ENCODE results near the gene NEDD4L.

NEDD4L gene

GRCh38 chr18:58394046-58394445 lies 350.0 kb downstream of the NEDD4L start:
- no peak overlapping the region for H3K4me3 ChIP-seq (ENCODE audit: low read depth, low read length)
- TF ChIP-seq MAX (IDR thresholded peaks at IDR 0.05; ENCODE audit: low read depth, low read length) (no peak), POLR2A (IDR thresholded peaks at IDR 0.05; ENCODE audit: extremely low read depth, insufficient read length) (no peak), CTCF (IDR thresholded peaks at IDR 0.05; ENCODE audit: low read depth, low read length) (no peak), MYC (IDR thresholded peaks at IDR 0.05; ENCODE audit: low read depth, low read length) (no peak)
- no peak for DNase-seq (ENCODE audit: low read depth)

DNA sequence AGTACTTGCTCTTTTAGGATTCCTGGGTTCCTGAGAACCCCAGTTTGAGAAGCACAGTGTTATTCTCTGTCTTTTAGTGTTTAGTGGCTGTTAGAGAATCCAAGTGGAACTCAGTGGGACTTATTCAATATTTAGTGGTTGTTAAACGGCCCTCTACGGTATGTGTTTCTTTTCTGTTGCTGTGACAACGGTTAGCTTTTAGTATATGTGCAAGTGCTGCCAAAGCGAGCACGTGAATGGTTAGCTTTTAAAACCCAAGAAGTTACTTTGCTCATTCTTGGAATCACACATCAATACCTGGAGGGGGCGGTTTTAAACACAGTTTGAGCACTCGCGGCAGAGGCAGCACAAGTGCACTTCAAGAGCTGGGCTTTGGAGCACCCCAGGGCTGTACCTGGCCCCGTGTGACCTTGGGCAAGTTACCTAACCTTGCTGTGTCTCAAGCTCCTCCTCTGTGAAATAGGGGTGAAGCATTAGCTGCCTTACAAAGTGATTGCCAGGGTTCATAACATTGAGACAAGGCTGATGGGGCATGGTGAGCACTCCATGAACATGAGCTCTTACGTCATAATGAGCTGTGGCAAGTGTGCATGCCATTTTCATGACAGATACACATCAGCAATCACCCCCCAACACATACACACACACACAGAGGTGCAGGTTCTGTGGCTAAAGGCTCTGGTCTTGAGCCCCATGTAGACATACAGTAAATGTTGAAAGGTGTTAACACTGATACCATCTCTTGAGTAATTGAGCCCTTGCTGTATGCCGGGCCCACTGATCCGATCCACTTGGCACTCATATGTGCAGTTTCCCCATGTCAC lies 350.8 kb downstream of the NEDD4L start:
- H3K4me3 ChIP-seq (ENCODE audit: low read depth, low read length), result no peak overlapping the region
- DNase-seq (ENCODE audit: low read depth), result no peak
- TF ChIP-seq POLR2A (IDR thresholded peaks at IDR 0.05; ENCODE audit: extremely low read depth, insufficient read length), result no peak
- TF ChIP-seq MAX (IDR thresholded peaks at IDR 0.05; ENCODE audit: low read depth, low read length), result no peak
- TF ChIP-seq CTCF (IDR thresholded peaks at IDR 0.05; ENCODE audit: low read depth, low read length), result no peak
- no peak for TF ChIP-seq MYC (IDR thresholded peaks at IDR 0.05; ENCODE audit: low read depth, low read length)

DNA sequence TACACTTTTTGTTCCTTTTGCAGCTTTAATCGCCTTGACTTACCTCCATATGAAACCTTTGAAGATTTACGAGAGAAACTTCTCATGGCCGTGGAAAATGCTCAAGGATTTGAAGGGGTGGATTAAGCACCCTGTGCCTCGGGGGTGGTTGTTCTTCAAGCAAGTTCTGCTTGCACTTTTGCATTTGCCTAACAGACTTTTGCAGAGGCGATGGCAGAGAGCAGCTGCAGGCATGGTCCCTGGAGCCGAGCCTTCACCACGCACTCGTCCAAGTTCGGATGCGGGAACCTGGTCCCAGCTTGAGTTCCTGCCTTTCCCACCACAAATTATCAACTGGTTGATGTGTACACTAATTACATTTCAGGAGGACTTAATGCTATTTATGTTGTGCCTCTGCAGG lies 352.1 kb downstream of the NEDD4L start:
- TF ChIP-seq MYC (IDR thresholded peaks at IDR 0.05; ENCODE audit: low read depth, low read length), result no peak
- TF ChIP-seq POLR2A (IDR thresholded peaks at IDR 0.05; ENCODE audit: extremely low read depth, insufficient read length), result no peak
- no peak for TF ChIP-seq CTCF (IDR thresholded peaks at IDR 0.05; ENCODE audit: low read depth, low read length)
- TF ChIP-seq MAX (IDR thresholded peaks at IDR 0.05; ENCODE audit: low read depth, low read length), result no peak
- DNase-seq (ENCODE audit: low read depth), result no peak
- no peak overlapping the region for H3K4me3 ChIP-seq (ENCODE audit: low read depth, low read length)

GRCh38 chr18:58396966-58397365 lies 352.9 kb downstream of the NEDD4L start:
- TF ChIP-seq POLR2A (IDR thresholded peaks at IDR 0.05; ENCODE audit: extremely low read depth, insufficient read length), result no peak
- TF ChIP-seq MYC (IDR thresholded peaks at IDR 0.05; ENCODE audit: low read depth, low read length), result no peak
- no peak for TF ChIP-seq MAX (IDR thresholded peaks at IDR 0.05; ENCODE audit: low read depth, low read length)
- no peak for TF ChIP-seq CTCF (IDR thresholded peaks at IDR 0.05; ENCODE audit: low read depth, low read length)
- no peak overlapping the region for H3K4me3 ChIP-seq (ENCODE audit: low read depth, low read length)
- DNase-seq (ENCODE audit: low read depth), result no peak

DNA sequence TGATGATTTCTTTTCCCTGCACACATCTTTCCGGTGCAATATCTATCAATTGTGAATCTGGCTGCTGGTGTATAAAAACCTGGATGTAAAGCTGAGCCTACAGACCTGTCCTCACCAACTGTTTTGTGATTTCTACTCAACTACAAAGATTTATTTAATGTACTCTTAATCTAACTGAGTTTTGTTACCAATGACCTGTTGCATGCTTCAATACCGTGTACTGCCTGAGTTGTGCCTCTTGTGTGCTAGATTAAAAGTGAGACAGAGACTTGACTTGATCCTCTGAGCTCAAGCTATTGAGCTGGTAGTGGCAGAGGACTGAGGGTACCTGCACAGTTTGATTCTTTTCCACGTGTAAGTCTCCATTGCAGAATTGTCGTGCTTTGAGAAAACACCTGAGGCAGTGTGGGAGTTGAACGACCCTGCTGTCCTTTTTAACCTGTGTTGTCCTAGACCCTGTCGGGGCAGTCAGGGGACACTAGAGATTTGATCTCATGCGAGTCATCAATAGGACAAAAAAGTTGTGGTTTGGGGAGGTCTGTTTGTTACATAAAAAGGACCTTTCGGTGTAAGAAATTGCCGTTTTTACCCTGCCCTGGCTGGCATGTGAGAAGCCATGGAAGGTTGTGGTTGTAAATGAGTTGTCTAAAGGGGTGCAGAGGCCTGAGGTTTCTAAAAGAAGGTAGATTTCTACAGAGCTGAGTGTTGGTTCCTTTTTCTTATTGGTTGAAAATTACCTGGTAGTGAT lies 353.5 kb downstream of the NEDD4L start:
- TF ChIP-seq CTCF (IDR thresholded peaks at IDR 0.05; ENCODE audit: low read depth, low read length) (no peak), POLR2A (IDR thresholded peaks at IDR 0.05; ENCODE audit: extremely low read depth, insufficient read length) (no peak), MAX (IDR thresholded peaks at IDR 0.05; ENCODE audit: low read depth, low read length) (no peak), MYC (IDR thresholded peaks at IDR 0.05; ENCODE audit: low read depth, low read length) (no peak)
- no peak overlapping the region for H3K4me3 ChIP-seq (ENCODE audit: low read depth, low read length)
- no peak for DNase-seq (ENCODE audit: low read depth)
